OCI-LY3 (cell line): ENCODE results near the gene OAS2.

Experiments
- H2AFZ ChIP-seq: fragments of 200-600, 300-600 bp; shearing (Covaris generic); 2 replicates; pipeline ENCODE4 v1.6.0; 2014; ENCODE audit warnings: antibody characterized with exemption, low read depth, low read length
- H3K27ac ChIP-seq: fragments of 200-600, 300-600 bp; sonication (generic); 2 replicates; pipeline ENCODE4 v1.5.1; 2014; ENCODE audit warnings: mild to moderate bottlenecking, low read length, moderate library complexity, mixed read lengths
- H3K27me3 ChIP-seq: fragments of 200-600, 300-600 bp; sonication (generic); 2 replicates; pipeline ENCODE4 v1.6.1; 2014; ENCODE audit warnings: low read depth, low read length, mixed read lengths
- H3K36me3 ChIP-seq: fragments of 200-600, 300-600 bp; sonication (generic); replicated peaks from 2 replicates; pipeline ENCODE3; 2014; ENCODE audit warnings: low read depth, low read length, mixed read lengths
- H3K4me1 ChIP-seq: fragments of 300-600, 200-600 bp; sonication (generic); 2 replicates; pipeline ENCODE4 v1.6.1; 2014; ENCODE audit warnings: low read length, mixed read lengths
- H3K4me2 ChIP-seq: fragments of 200-600, 300-600 bp; sonication (generic); 2 replicates; pipeline ENCODE4 v1.6.1; 2014; ENCODE audit warnings: low read length, mixed read lengths
- H3K4me3 ChIP-seq: fragments of 300-600, 200-600 bp; sonication (generic); 2 replicates; pipeline ENCODE4 v1.5.1; 2014; ENCODE audit warnings: antibody characterized with exemption, mild to moderate bottlenecking, low read length, moderate library complexity
- H3K79me2 ChIP-seq: fragments of 300-600, 200-600 bp; shearing (Covaris generic); 2 replicates; pipeline ENCODE4 v1.6.1; 2014; ENCODE audit warnings: mild to moderate bottlenecking, low read length, mixed read lengths
- H3K9ac ChIP-seq: fragments of 300-600, 200-600 bp; shearing (Covaris generic); 2 replicates; pipeline ENCODE4 v1.6.0; 2014; ENCODE audit warnings: mild to moderate bottlenecking, low read length, moderate library complexity
- H3K9me3 ChIP-seq: fragments of 200-600, 300-600 bp; shearing (Covaris generic); 2 replicates; pipeline ENCODE4 v1.6.1; 2014; ENCODE audit warnings: low read length, mixed read lengths; ENCODE audit not compliant: insufficient read depth
- H4K20me1 ChIP-seq: fragments of 200-600, 300-600 bp; sonication (generic); 2 replicates; pipeline ENCODE4 v1.6.1; 2016; ENCODE audit warnings: low read length, mixed read lengths; ENCODE audit not compliant: insufficient read depth
- CTCF ChIP-seq: fragments of 200-600, 300-600 bp; sonication (generic); IDR thresholded peaks from 2 replicates; pipeline ENCODE4 v1.5.1; 2014; ENCODE audit warnings: antibody characterized with exemption, low read length, low read depth
- EZH2phosphoT487 ChIP-seq: fragments of 200-600 bp; shearing (Covaris generic); IDR thresholded peaks from 2 replicates; pipeline ENCODE4 v1.6.1; 2018; ENCODE audit warnings: antibody characterized with exemption, mixed run types, low read depth

The OAS2 gene

GRCh38 chr12:113027726-113028125 lies 49.4 kb downstream of the OAS2 start:
- H4K20me1 ChIP-seq, result no peaks in the 10 kb centered on the region
- H3K4me3 ChIP-seq, result no peak overlapping the region
- no peak overlapping the region for H3K4me2 ChIP-seq
- H3K4me1 ChIP-seq, result peaks cover 11% of the 10 kb centered on the region; the same call in 1 of the 2 replicates
- no peaks in the 10 kb centered on the region for H3K79me2 ChIP-seq
- no peaks in the 10 kb centered on the region for H3K36me3 ChIP-seq
- no peak overlapping the region for H2AFZ ChIP-seq
- no peak overlapping the region for H3K27ac ChIP-seq
- H3K27me3 ChIP-seq, result peaks cover 4% of the 10 kb centered on the region; the same call in 1 of the 2 replicates
- TF ChIP-seq CTCF (no peak), EZH2phosphoT487 (no peak)
- no peak overlapping the region for H3K9ac ChIP-seq
- no peaks in the 10 kb centered on the region for H3K9me3 ChIP-seq

- Histone ChIP-seq H3K4me3 (peak overlapping the region; percentile 33), H3K79me2 (no peaks in the 10 kb centered on the region), H3K36me3 (no peaks in the 10 kb centered on the region), H4K20me1 (no peaks in the 10 kb centered on the region), H3K27ac (no peak overlapping the region), H3K4me2 (peak overlapping the region; percentile 55), H3K9me3 (no peaks in the 10 kb centered on the region), H3K9ac (no peak overlapping the region), H2AFZ (no peak overlapping the region), H3K27me3 (peaks cover 4% of the 10 kb centered on the region; the same call in 1 of the 2 replicates), H3K4me1 (peaks cover 11% of the 10 kb centered on the region; the same call in 1 of the 2 replicates)
- TF ChIP-seq CTCF, result peak; percentile 78
- TF ChIP-seq EZH2phosphoT487, result no peak
These were observed 52.7 kb downstream of the OAS2 start for GRCh38 chr12:113030875-113031525.

DNA sequence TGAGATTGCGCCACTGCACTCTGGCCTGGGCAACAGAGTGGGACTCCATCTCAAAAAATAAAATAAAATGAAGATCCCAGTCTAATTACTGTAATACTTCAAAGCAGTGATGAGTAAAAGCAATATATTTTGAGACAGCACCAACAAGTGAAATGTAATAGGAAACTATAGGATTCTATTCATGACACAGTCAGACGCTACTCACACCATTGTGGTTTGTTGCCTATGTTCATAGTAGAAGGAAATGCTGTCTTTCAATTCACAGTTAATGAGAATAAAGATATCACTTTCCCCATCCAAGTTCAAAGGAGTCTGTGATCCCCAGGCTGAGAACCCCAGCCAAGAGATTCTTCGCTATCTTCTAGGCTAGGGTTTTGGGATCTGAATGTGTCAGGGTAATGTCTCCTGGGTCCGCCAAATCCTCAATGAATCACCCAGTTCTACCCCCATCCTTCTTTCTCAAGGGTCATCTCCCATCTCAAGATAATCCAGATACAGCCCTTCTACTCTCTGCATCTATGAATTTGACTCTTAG lies 61.7 kb downstream of the OAS2 start:
- Histone ChIP-seq H3K27ac (no peak overlapping the region), H3K4me3 (no peak overlapping the region), H4K20me1 (no peaks in the 10 kb centered on the region), H3K9ac (no peak overlapping the region), H3K27me3 (peaks cover 6% of the 10 kb centered on the region; the same call in 1 of the 2 replicates), H3K4me1 (no peaks in the 10 kb centered on the region), H2AFZ (no peak overlapping the region), H3K4me2 (no peak overlapping the region), H3K9me3 (no peaks in the 10 kb centered on the region), H3K36me3 (no peaks in the 10 kb centered on the region), H3K79me2 (no peaks in the 10 kb centered on the region)
- TF ChIP-seq EZH2phosphoT487 (no peak), CTCF (no peak)

- Histone ChIP-seq H3K27me3 (peaks cover 6% of the 10 kb centered on the region; the same call in 1 of the 2 replicates), H2AFZ (no peak overlapping the region), H3K79me2 (no peaks in the 10 kb centered on the region), H3K9me3 (no peaks in the 10 kb centered on the region), H3K4me2 (no peak overlapping the region), H3K4me3 (no peak overlapping the region), H4K20me1 (no peaks in the 10 kb centered on the region), H3K4me1 (no peaks in the 10 kb centered on the region), H3K9ac (no peak overlapping the region), H3K27ac (no peak overlapping the region), H3K36me3 (no peaks in the 10 kb centered on the region)
- TF ChIP-seq CTCF (no peak), EZH2phosphoT487 (no peak)
These were observed 62.4 kb downstream of the OAS2 start for GRCh38 chr12:113040722-113041171.
